Neutrophil (primary cell): ENCODE results near the gene SHC4.

Experiments used
- H3K27ac ChIP-seq: fragments of 200-600 bp; sonication (generic); 2 replicates; pipeline ENCODE4 v1.5.1; 2016; ENCODE audit warnings: mild to moderate bottlenecking, moderate library complexity
- H3K27me3 ChIP-seq: fragments of 200-600 bp; sonication (generic); 2 replicates; pipeline ENCODE4 v1.6.0; 2016; ENCODE audit warnings: mild to moderate bottlenecking
- H3K36me3 ChIP-seq: fragments of 200-600 bp; sonication (generic); 2 replicates; pipeline ENCODE4 v1.5.1; 2017
- H3K4me1 ChIP-seq, 2 experiments: fragments of 200-600 bp in 1 of 2; sonication (generic) in 1 of 2; 1 replicate in 1 of 2; 2 replicates in 1 of 2; pipeline versions ENCODE4 v1.5.1 to v1.6.1; 2013 to 2016; ENCODE audit warnings: low read depth in 1 of 2, low read length in 1 of 2, mild to moderate bottlenecking in 1 of 2, moderate library complexity in 1 of 2; ENCODE audit not compliant: control insufficient read depth in 1 of 2, insufficient read depth in 1 of 2
- H3K4me3 ChIP-seq, 2 experiments: fragments of 200-600 bp in 1 of 2; sonication (generic) in 1 of 2; 1 replicate in 1 of 2; 2 replicates in 1 of 2; pipeline ENCODE4 v1.5.1; 2013 to 2016; ENCODE audit warnings: low read depth in 1 of 2, low read length in 1 of 2, mild to moderate bottlenecking in 1 of 2, moderate library complexity in 1 of 2
- H3K9me3 ChIP-seq: fragments of 200-600 bp; sonication (generic); 2 replicates; pipeline ENCODE4 v1.5.1; 2016
- TF ChIP-seq, protein P1 (sequence below): fragments of 200-600 bp; sonication (generic); IDR thresholded peaks from 2 replicates; pipeline ENCODE4 v1.5.1; 2016; ENCODE audit warnings: antibody characterized with exemption

SHC4 gene

DNA sequence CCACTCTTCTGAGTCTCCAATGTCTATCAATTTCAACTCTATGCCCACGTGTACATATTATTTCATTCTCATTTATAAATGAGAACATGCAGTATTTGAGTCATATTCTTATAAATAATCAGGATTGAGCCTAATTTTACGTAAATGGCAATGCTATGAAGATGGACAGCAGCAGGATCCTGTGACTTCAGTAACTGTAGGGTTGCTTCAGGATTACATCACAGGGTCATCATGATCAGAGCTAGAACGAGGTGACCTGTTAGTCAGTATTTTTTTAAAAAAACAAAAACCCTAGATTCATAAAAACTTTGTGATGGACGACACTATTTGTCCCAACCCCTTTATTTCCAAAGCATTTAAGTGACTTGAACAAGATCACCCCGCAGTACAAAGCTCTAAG lies 21.8 kb downstream of the SHC4 start:
- H3K9me3 ChIP-seq, result no peaks in the 10 kb centered on the region
- TF ChIP-seq, protein P1, sequence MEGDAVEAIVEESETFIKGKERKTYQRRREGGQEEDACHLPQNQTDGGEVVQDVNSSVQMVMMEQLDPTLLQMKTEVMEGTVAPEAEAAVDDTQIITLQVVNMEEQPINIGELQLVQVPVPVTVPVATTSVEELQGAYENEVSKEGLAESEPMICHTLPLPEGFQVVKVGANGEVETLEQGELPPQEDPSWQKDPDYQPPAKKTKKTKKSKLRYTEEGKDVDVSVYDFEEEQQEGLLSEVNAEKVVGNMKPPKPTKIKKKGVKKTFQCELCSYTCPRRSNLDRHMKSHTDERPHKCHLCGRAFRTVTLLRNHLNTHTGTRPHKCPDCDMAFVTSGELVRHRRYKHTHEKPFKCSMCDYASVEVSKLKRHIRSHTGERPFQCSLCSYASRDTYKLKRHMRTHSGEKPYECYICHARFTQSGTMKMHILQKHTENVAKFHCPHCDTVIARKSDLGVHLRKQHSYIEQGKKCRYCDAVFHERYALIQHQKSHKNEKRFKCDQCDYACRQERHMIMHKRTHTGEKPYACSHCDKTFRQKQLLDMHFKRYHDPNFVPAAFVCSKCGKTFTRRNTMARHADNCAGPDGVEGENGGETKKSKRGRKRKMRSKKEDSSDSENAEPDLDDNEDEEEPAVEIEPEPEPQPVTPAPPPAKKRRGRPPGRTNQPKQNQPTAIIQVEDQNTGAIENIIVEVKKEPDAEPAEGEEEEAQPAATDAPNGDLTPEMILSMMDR, result no peak

DNA sequence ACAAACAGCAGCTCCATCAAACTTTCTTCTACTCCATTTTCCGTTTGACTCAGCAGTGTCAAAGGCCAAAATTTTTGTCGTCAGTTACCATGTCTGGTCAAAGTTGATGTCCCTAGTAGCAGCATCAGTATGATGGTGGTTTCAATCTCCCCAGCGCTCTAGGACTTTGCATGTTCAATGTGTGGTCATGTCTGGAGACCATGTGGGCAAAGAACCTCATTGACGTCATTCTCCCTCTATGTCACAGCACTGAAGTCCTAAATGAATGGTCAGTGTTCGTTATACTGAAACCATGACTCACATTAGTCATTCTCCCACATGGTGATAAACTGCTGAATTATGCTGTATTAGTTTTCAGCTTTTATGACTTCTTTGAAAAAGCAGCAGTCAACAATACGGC lies 23.2 kb downstream of the SHC4 start:
- Histone ChIP-seq H3K36me3 (no peaks in the 10 kb centered on the region), H3K4me1 (no peaks in the 10 kb centered on the region), H3K27ac (no peak overlapping the region), H3K4me3 (no peak overlapping the region), H3K9me3 (no peaks in the 10 kb centered on the region), H3K27me3 (no peaks in the 10 kb centered on the region)
- TF ChIP-seq, protein P1, result no peak

More for the DNA sequence above, 21.8 kb downstream of the SHC4 start:
- Histone ChIP-seq H3K36me3 (no peaks in the 10 kb centered on the region), H3K4me1 (no peaks in the 10 kb centered on the region), H3K4me3 (no peak overlapping the region), H3K27ac (no peak overlapping the region), H3K27me3 (no peaks in the 10 kb centered on the region)

DNA sequence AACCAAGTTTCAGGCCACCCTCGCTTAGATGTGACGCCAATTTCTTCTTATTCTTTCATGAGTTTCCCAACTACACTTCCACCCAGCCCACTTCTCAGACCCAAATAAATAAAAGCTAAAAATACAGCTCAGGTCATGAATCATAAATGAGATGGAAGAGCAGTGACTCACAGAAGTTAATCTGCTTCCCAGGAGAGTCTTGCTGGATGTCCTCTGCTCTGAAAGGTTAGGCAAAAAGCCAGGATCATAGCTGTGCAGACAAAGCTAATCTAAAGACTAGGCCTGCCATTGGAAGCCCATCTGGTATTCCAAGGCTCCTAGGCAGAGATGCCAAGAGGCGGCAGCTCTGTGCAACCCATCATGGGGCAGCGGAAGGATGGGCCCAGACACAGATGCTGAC lies 24.1 kb downstream of the SHC4 start:
- Histone ChIP-seq H3K36me3 (no peaks in the 10 kb centered on the region), H3K27ac (no peak overlapping the region), H3K9me3 (no peaks in the 10 kb centered on the region), H3K4me1 (no peaks in the 10 kb centered on the region), H3K4me3 (no peak overlapping the region), H3K27me3 (no peaks in the 10 kb centered on the region)
- TF ChIP-seq, protein P1, result no peak

DNA sequence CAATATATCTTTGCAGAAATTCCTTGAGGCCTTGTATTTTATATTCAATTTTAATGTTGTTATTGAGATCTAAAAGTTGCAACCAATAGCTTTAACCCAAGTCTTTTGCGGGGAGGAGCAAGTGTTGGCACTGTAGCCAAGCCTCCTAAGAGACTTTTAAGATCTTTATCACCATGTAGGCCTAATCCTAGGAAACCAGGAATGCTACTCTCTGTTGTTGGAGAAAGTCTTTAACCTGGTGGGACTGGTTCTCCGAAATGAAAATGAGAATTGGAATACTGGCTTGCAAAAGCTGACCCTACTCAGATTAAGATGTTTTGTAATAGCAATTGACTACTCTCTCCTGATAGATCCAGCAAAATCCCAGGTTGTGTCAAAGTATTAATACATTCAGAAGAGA lies 25.8 kb downstream of the SHC4 start:
- TF ChIP-seq, protein P1, result no peak
- Histone ChIP-seq H3K36me3 (no peaks in the 10 kb centered on the region), H3K27ac (no peak overlapping the region), H3K4me1 (no peaks in the 10 kb centered on the region), H3K27me3 (no peaks in the 10 kb centered on the region), H3K9me3 (no peaks in the 10 kb centered on the region), H3K4me3 (no peak overlapping the region)

DNA sequence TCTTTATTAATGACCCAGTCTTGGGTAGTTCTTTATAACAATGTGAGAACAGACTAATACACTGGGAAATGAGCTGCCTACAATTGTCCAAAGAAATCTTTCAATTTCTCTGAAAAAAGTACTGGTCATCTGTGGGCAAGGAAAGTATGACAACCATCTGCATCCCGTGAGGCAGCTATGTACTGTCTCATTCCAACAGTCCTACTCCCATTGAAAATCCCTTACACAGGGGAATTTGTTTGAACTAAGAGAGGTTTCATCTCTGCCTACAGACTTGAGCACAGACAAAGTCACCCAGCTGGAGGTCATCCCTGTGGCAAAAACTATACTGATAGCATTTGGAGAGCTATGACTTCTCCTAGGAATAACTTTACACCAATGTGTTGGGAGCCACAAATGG lies 27.1 kb downstream of the SHC4 start:
- no peaks in the 10 kb centered on the region for H3K4me1 ChIP-seq
- H3K9me3 ChIP-seq, result no peaks in the 10 kb centered on the region
- H3K27ac ChIP-seq, result no peak overlapping the region

More for the DNA sequence above, 27.1 kb downstream of the SHC4 start:
- H3K27me3 ChIP-seq, result no peaks in the 10 kb centered on the region
- TF ChIP-seq, protein P1, result no peak
- H3K4me3 ChIP-seq, result no peak overlapping the region
- no peaks in the 10 kb centered on the region for H3K36me3 ChIP-seq
